RWPE2 (cell line): Measurements from ENCODE around the gene JAK3.
A peak's percentile ranks its signal among the peaks of the same experiment; 100 is the strongest.
"Not testable (repeated sequence)": the region's sequence is repeated elsewhere in the genome, so short reads cannot be mapped to it uniquely, and the experiment has no call there.

ENCODE experiments used
- ATAC-seq: fragments of 200-7000 bp; cut with Tn5 transposase; 3 replicates; pipeline ENCODE4 v1.9.1; 2021; ENCODE audit warnings: low read depth
- DNase-seq: peaks from one replicate; pipeline ENCODE4 v3.0.0-alpha.2; 2020; ENCODE audit warnings: low spot score
- H3K27ac ChIP-seq: fragments of 450-650 bp; 2 replicates; pipeline ENCODE4 v1.5.1; 2017; ENCODE audit warnings: mild to moderate bottlenecking; ENCODE audit not compliant: poor library complexity, severe bottlenecking
- H3K27me3 ChIP-seq: fragments of 250-450 bp; sonication (Bioruptor Pico); 2 replicates; pipeline ENCODE4 v1.5.1; 2021; ENCODE audit warnings: mild to moderate bottlenecking, moderate library complexity; ENCODE audit not compliant: insufficient read depth, poor library complexity, severe bottlenecking
- H3K36me3 ChIP-seq: fragments of 250-450 bp; sonication (Bioruptor Pico); 2 replicates; pipeline ENCODE4 v1.5.1; 2020; ENCODE audit warnings: low read depth, mild to moderate bottlenecking, moderate library complexity
- H3K4me1 ChIP-seq: fragments of 250-450 bp; sonication (Bioruptor Pico); 2 replicates; pipeline ENCODE4 v1.5.1; 2021; ENCODE audit warnings: mild to moderate bottlenecking, moderate library complexity; ENCODE audit not compliant: insufficient read depth, poor library complexity, severe bottlenecking
- H3K4me3 ChIP-seq: fragments of 250-450 bp; sonication (Bioruptor Pico); 2 replicates; pipeline ENCODE4 v1.5.1; 2021; ENCODE audit warnings: mild to moderate bottlenecking, moderate library complexity; ENCODE audit not compliant: severe bottlenecking
- H3K9me3 ChIP-seq: fragments of 250-450 bp; sonication (Bioruptor Pico); 2 replicates; pipeline ENCODE4 v1.5.1; 2021; ENCODE audit warnings: mild to moderate bottlenecking, moderate library complexity; ENCODE audit not compliant: severe bottlenecking
- TF ChIP-seq, protein P1 (sequence below): fragments of 450-650 bp; IDR thresholded peaks from one replicate; pipeline ENCODE4 v1.5.1; 2017; ENCODE audit warnings: mild to moderate bottlenecking, moderate library complexity; ENCODE audit not compliant: poor library complexity, severe bottlenecking

The JAK3 gene

DNA sequence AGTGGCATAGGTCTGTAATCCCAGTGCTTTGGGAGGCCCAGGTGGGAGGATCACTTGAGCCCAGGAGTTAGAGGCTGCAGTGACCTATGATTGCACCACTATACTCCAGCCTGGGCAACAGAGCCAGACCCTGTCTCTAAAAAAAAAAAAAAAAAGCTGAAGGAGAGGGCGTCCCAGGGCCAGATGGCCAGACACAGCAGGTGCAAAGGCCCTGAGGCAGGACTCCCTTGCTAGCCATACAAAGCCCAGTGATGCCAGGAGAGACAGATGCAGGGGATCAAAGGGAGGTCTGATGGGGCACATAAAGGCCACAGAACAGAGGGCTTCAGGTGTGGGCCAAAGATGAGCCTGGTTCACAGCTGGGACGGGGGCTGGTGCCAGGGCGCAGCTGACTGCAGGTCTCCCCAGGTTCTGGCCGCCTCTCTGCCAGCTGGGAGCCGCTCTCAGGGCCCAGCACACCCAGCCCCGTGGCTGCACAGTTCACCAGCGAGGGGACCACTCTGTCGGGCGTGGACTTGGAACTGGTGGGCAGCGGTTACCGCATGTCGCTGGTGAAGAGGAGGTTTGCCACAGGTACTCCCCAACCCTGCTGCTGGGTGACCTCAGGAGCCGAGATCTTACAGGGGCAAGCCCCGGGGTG, 60.4 kb downstream of the JAK3 start:
- H3K27ac ChIP-seq = no peak overlapping the region
- H3K4me3 ChIP-seq = no peak overlapping the region
- no peaks in the 10 kb centered on the region for H3K27me3 ChIP-seq
- H3K4me1 ChIP-seq = peaks cover 6% of the 10 kb centered on the region
- no peaks in the 10 kb centered on the region for H3K9me3 ChIP-seq
- DNase-seq (no peak), ATAC-seq (no peak)
- no peaks in the 10 kb centered on the region for H3K36me3 ChIP-seq
- TF ChIP-seq, protein P1, sequence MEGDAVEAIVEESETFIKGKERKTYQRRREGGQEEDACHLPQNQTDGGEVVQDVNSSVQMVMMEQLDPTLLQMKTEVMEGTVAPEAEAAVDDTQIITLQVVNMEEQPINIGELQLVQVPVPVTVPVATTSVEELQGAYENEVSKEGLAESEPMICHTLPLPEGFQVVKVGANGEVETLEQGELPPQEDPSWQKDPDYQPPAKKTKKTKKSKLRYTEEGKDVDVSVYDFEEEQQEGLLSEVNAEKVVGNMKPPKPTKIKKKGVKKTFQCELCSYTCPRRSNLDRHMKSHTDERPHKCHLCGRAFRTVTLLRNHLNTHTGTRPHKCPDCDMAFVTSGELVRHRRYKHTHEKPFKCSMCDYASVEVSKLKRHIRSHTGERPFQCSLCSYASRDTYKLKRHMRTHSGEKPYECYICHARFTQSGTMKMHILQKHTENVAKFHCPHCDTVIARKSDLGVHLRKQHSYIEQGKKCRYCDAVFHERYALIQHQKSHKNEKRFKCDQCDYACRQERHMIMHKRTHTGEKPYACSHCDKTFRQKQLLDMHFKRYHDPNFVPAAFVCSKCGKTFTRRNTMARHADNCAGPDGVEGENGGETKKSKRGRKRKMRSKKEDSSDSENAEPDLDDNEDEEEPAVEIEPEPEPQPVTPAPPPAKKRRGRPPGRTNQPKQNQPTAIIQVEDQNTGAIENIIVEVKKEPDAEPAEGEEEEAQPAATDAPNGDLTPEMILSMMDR = no peak

DNA sequence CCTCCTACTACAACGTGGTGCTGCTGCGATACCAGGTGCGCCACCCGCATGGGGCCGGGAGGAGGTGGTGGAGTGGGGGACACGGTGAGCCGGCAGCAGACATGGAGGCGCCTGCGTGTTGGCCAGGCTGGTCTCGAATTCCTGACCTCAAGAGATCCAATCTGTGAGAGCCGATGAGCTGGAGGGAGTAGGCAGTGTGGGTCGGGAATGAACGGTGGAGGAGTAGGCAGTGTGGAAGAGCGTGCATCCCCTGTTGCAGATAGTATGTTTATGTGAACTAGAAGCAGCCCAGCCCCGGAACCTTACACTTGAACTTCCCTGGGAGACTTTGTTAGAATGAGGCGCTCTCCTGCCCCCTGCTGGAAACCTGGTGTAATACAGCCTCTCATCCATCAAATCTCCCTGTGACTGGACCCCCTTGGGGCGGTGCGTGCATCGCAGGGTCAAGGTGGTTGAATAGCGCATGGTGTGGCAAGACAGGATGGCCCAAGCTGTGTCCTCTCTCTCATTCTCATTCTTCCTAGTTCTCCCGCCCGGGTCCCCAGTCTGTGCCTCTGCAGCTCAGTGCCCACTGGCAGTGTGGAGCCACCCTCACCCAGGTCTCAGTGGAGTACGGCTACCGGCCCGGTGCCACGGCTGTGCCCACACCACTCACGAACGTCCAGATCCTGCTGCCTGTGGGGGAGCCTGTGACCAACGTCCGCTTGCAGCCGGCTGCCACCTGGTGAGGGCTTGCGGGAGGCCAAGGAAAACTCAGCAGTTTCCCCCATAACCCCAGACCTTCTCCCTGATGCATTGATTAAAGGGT, 63.4 kb downstream of the JAK3 start:
- no peaks in the 10 kb centered on the region for H3K9me3 ChIP-seq
- no peaks in the 10 kb centered on the region for H3K36me3 ChIP-seq
- no peak overlapping the region for H3K27ac ChIP-seq
- DNase-seq = no peak
- peak; percentile 11; the same call in 1 of the 3 replicates for ATAC-seq
- H3K4me1 ChIP-seq = no peaks in the 10 kb centered on the region
- H3K4me3 ChIP-seq = no peak overlapping the region
- H3K27me3 ChIP-seq = no peaks in the 10 kb centered on the region
- TF ChIP-seq, protein P1 = peak; percentile 77

DNA sequence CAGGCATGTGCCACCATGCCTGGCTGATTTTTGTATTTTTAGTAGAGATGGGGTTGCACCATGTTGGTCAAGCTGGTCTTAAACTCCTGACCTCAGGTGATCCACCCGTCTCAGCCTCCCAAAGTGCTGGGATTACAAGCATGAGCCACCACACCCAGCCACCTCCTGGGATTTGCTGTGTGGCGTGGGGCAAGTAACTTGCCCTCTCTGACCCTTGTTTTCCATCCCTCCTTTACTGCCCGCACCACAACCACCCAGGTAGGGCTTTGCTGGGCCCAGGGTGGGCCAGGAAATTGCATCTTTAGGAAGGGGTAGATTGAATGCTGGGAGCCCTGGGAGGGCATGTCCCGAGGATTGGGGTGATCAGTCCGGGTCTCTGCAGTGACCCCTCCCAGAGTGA, 64.1 kb downstream of the JAK3 start:
- H3K4me3 ChIP-seq, H3K4me1 ChIP-seq, ATAC-seq, DNase-seq, H3K9me3 ChIP-seq, H3K36me3 ChIP-seq, H3K27me3 ChIP-seq, H3K27ac ChIP-seq: not testable (repeated sequence)

DNA sequence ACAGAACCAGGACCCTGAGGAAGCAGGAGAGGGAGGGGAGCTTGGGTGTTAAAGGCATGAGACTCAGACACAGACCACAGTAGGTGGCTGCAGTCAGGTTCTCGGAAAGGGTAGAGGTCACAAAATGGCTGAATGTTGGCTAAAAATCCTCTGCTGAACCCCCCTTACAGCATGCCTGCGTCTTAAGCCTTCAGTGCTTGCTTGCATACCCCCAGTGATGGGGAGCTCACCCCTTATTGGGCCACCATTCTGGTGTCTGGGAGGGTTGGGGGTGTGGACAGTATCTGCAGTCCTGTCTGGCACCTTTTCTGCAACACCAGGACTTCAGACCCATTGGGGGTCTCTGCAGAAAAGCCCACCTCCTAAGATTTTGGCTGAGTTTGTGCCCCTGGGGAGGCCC, 67.0 kb downstream of the JAK3 start:
- Histone ChIP-seq H3K4me3 (no peak overlapping the region), H3K4me1 (no peaks in the 10 kb centered on the region), H3K27ac (no peak overlapping the region), H3K36me3 (no peaks in the 10 kb centered on the region), H3K9me3 (no peaks in the 10 kb centered on the region), H3K27me3 (no peaks in the 10 kb centered on the region)
- ATAC-seq (no peak), DNase-seq (no peak)
- TF ChIP-seq, protein P1 = no peak

DNA sequence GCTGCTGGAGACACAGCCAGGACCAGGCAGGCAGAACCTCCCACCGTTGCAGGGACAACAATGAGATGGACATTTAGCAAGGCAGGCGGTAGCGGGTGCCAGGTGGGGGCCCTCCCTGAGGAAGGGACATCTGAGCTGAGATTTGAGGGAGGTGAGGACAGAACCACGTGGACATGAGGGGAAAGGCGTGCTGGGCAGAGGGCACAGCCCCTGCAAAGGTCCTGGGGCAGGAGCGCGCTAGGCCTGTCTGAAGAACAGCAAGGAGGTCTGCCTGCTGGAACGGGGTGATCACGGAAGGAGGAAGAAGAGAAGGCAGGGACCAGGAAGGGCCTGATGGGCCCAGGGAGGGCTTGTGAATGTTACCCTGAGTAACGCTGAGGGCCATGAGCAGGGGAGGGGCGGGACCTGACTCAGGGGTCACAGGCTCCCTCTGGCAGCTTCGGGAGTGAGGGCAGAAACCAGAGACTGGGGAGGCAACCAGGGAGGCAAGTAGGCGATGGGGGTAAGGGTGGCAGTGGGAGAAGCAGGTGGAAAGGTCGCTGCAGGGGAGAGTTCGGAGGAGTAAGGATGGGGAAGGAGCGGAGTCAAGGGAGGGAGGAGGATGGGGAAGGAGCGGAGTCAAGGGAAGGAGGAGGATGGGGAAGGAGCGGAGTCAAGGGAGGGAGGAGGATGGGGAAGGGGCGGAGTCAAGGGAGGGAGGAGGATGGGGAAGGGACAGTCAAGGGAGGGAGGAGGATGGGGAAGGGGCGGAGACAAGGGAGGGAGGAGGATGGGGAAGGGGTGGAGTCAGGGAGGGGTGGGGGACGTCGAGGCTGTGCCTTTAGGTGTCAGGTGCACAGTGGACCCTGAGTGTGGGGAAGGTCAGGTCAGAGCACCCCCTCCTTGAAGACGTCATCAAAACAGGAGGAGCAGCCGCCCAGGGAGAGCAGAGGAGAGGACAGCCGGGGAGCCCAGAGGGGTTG, 68.5 kb downstream of the JAK3 start:
- ATAC-seq (peak; percentile 8), DNase-seq (no peak)
- TF ChIP-seq, protein P1 = no peak
- no peaks in the 10 kb centered on the region for H3K36me3 ChIP-seq
- peak overlapping the region; percentile 12 for H3K27ac ChIP-seq
- H3K4me3 ChIP-seq = peak overlapping the region; percentile 33
- no peaks in the 10 kb centered on the region for H3K27me3 ChIP-seq
- H3K4me1 ChIP-seq = no peaks in the 10 kb centered on the region
- H3K9me3 ChIP-seq = no peaks in the 10 kb centered on the region
